ENCODE data around the gene PPIL4.
"Not testable (repeated sequence)": the region's sequence is repeated elsewhere in the genome, so short reads cannot be mapped to it uniquely, and the experiment has no call there.

Gene PPIL4

GRCh38 chr6:149463781-149464180, 82.1 kb downstream of the PPIL4 start:
- DNase-seq: no peak
- H3K4me3 ChIP-seq (ENCODE audit: low read depth, low read length): no peak overlapping the region
- no peaks in the 10 kb centered on the region for H3K9me3 ChIP-seq
- no peaks in the 10 kb centered on the region for H3K36me3 ChIP-seq
- H3K4me1 ChIP-seq: no peaks in the 10 kb centered on the region
- no peaks in the 10 kb centered on the region for H3K27me3 ChIP-seq
- TF ChIP-seq CTCF (IDR thresholded peaks at IDR 0.05; ENCODE audit: low read depth, low read length): no peak

DNA sequence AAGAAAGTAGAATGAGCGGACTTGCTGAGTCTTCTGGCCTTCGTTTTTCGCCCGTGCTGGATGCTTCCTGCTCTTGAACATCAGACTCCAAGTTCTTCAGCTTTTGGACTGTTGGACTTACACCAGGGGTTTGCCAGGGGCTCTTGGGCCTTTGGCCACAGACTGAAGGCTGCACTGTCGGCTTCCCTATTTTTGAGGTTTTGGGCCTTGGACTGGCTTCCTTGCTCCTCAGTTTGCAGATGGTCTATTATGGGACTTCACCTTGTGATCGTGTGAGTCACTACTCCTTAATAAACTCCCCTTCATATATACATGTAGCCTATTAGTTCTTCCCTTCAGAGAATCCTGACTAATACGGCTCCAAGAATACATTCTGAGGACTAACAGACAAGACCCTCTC, 83.1 kb downstream of the PPIL4 start:
- DNase-seq, H3K36me3 ChIP-seq: not testable (repeated sequence)

DNA sequence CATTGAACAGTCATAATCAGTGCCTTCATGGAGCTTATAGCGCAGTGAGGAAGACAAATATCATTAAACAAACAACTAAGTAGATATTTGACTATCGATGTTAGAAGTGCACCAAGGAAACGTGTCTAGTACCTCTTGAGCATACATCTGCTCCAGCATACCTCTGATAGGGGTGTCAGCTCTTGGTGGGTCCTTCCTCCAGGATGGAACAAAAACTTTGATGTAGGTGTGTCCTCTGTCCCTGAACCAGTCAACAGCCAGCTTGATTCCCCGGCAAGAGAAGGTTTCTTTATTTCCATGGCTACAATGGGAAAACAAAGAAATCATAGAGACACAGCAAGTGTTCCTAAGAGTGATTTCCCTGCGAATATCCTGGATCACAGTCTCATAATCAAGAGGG, 84.2 kb downstream of the PPIL4 start:
- H3K9me3 ChIP-seq: no peaks in the 10 kb centered on the region
- no peak for TF ChIP-seq CTCF (IDR thresholded peaks at IDR 0.05; ENCODE audit: low read depth, low read length)
- H3K36me3 ChIP-seq: no peaks in the 10 kb centered on the region
- H3K27me3 ChIP-seq: no peaks in the 10 kb centered on the region
- H3K4me3 ChIP-seq (ENCODE audit: low read depth, low read length): no peak overlapping the region
- DNase-seq: no peak
- H3K4me1 ChIP-seq: no peaks in the 10 kb centered on the region

More for the DNA sequence above, 83.1 kb downstream of the PPIL4 start:
- H3K4me3 ChIP-seq (ENCODE audit: low read depth, low read length); H3K27me3 ChIP-seq; H3K9me3 ChIP-seq; H3K4me1 ChIP-seq: not testable (repeated sequence)

- not testable (repeated sequence) for H3K9me3 ChIP-seq; H3K27me3 ChIP-seq; H3K4me3 ChIP-seq (ENCODE audit: low read depth, low read length); DNase-seq; H3K4me1 ChIP-seq; H3K36me3 ChIP-seq
Measured at GRCh38 chr6:149460249-149460648, 85.6 kb downstream of the PPIL4 start.

GRCh38 chr6:149459761-149460160, 86.1 kb downstream of the PPIL4 start:
- no peak for DNase-seq
- no peak for TF ChIP-seq CTCF (IDR thresholded peaks at IDR 0.05; ENCODE audit: low read depth, low read length)
- no peaks in the 10 kb centered on the region for H3K4me1 ChIP-seq
- H3K9me3 ChIP-seq: no peaks in the 10 kb centered on the region
- no peaks in the 10 kb centered on the region for H3K36me3 ChIP-seq
- H3K27me3 ChIP-seq: no peaks in the 10 kb centered on the region
- no peak overlapping the region for H3K4me3 ChIP-seq (ENCODE audit: low read depth, low read length)

DNA sequence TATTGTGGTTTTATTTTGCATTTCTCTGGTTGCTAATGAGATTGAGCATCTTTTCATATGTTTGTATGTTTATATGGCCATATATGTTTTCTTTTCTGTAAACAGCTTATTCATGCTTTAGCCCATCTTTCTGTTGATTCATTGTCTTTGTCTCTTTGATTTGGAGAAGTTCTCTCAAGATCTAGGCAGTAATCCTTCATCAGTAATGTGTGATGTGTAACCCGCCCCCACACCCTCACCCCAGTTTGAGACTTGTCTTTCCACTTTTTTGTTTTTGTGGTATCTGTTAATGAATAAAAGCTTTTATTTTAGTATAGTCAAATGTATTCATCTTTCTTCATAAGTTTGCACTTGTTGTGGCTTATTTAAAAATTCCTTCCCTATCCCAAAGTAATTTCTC, 87.0 kb downstream of the PPIL4 start:
- no peaks in the 10 kb centered on the region for H3K4me1 ChIP-seq
- H3K9me3 ChIP-seq: no peaks in the 10 kb centered on the region
- no peaks in the 10 kb centered on the region for H3K36me3 ChIP-seq
- H3K4me3 ChIP-seq (ENCODE audit: low read depth, low read length): no peak overlapping the region
- no peaks in the 10 kb centered on the region for H3K27me3 ChIP-seq
- TF ChIP-seq CTCF (IDR thresholded peaks at IDR 0.05; ENCODE audit: low read depth, low read length): no peak
- no peak for DNase-seq

DNA sequence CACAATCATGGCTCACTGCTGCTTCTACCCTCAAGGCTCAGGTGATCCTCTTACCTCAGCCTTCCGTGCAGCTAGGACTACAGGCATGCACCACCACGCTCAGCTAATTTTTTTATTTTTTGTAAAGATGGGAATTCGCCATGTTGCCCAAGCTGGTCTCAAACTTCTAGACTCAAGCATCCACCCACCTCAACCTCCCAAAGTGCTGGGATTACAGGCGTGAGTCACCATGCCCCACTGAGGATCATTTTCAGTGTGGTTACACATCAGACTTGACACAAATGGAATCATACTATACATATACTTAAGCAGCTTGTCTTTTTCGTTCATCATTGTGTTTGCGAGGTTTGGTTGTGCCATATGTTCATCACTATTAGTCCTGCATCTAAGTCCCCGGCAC, 87.6 kb downstream of the PPIL4 start:
- Histone ChIP-seq H3K4me3 (ENCODE audit: low read depth, low read length) (no peak overlapping the region), H3K4me1 (no peaks in the 10 kb centered on the region), H3K9me3 (no peaks in the 10 kb centered on the region), H3K27me3 (no peaks in the 10 kb centered on the region), H3K36me3 (no peaks in the 10 kb centered on the region)
- DNase-seq: no peak
- TF ChIP-seq CTCF (IDR thresholded peaks at IDR 0.05; ENCODE audit: low read depth, low read length): no peak
